HepG2 (cell line): ENCODE measurements around the gene ACOT8. TPM values are rescaled to one million over a fixed set of nuclear protein-coding genes. Genes with fewer than 3 reads are reported as not detected.

Source experiments
- HMG20A ChIP-seq: IDR thresholded peaks from 2 replicates; pipeline ENCODE4 v1.6.1; 2016; ENCODE audit warnings: borderline replicate concordance
- HOXA5 ChIP-seq: sonication (generic); formaldehyde crosslinking; IDR thresholded peaks from 2 replicates; pipeline ENCODE4 v1.4.0; 2020; ENCODE audit warnings: missing genetic modification reagents
- POGZ ChIP-seq: sonication (generic); formaldehyde crosslinking; IDR thresholded peaks from 2 replicates; pipeline ENCODE4 v1.4.0; 2020; ENCODE audit warnings: mild to moderate bottlenecking, missing genetic modification reagents
- ZBTB3 ChIP-seq: sonication (generic); formaldehyde crosslinking; IDR thresholded peaks from 2 replicates; pipeline ENCODE4 v1.4.0; 2020; ENCODE audit warnings: low read depth, mild to moderate bottlenecking, moderate library complexity, missing genetic modification reagents, borderline replicate concordance
- ZNF557 ChIP-seq: sonication (generic); formaldehyde crosslinking; IDR thresholded peaks from 2 replicates; pipeline ENCODE4 v1.4.0; 2020; ENCODE audit warnings: missing genetic modification reagents
- ZNF572 ChIP-seq: sonication (generic); formaldehyde crosslinking; IDR thresholded peaks from 2 replicates; pipeline ENCODE4 v1.5.1; 2020; ENCODE audit warnings: mild to moderate bottlenecking, missing genetic modification reagents
- ZNF7 ChIP-seq: IDR thresholded peaks from 2 replicates; pipeline ENCODE4 v1.6.1; 2016; ENCODE audit warnings: missing biosample characterization, missing genetic modification reagents
- ZNF75D ChIP-seq: sonication (generic); formaldehyde crosslinking; IDR thresholded peaks from 2 replicates; pipeline ENCODE4 v1.8.1; 2023; ENCODE audit warnings: missing genetic modification reagents, mild to moderate bottlenecking, borderline replicate concordance
- polyA plus RNA-seq, 8 experiments: library from polyadenylated mRNA; depleted of rRNA in 3 of 8; stranded (reverse) in 7 of 8; unstranded in 1 of 8; fragments of >200 nt; fragmentation: Illumina TruSeq in 4 of 8; extraction: Trizol in 4 of 8; gene quantifications; 2 replicates each; pipeline versions ENCODE4 v1.2.1 to v1.2.3, GENCODE V29; 2011 to 2016; ENCODE audit warnings: low read depth in 4 of 8, missing spikeins in 1 of 8, mixed read lengths in 1 of 8; ENCODE audit not compliant: insufficient read depth in 1 of 8
- total RNA-seq, 5 experiments: library from RNA; depleted of rRNA; stranded (reverse); fragments of >200 nt; fragmentation: Illumina TruSeq; extraction: Trizol; gene quantifications; 2 replicates each; pipeline ENCODE4 v1.2.3, GENCODE V29; 2016; ENCODE audit warnings: low read depth in 1 of 5
- TF ChIP-seq, protein P1 (sequence below): sonication (generic); formaldehyde crosslinking; IDR thresholded peaks from 2 replicates; pipeline ENCODE4 v1.4.0; 2020; ENCODE audit warnings: missing genetic modification reagents
- TF ChIP-seq, protein P2 (sequence below): sonication (generic); formaldehyde crosslinking; IDR thresholded peaks from 2 replicates; pipeline ENCODE4 v1.4.0; 2020; ENCODE audit warnings: missing genetic modification reagents, borderline replicate concordance
- TF ChIP-seq, protein P3 (sequence below): IDR thresholded peaks from 2 replicates; pipeline ENCODE4 v1.6.1; 2018; ENCODE audit warnings: missing genetic modification reagents, mild to moderate bottlenecking, missing compliant biosample characterization
- TF ChIP-seq, protein P4 (sequence below): sonication (generic); formaldehyde crosslinking; IDR thresholded peaks from 2 replicates; pipeline ENCODE4 v1.5.0; 2020; ENCODE audit warnings: missing genetic modification reagents, mild to moderate bottlenecking, borderline replicate concordance
- TF ChIP-seq, protein P5 (sequence below): sonication (generic); formaldehyde crosslinking; IDR thresholded peaks from 2 replicates; pipeline ENCODE4 v1.8.1; 2022; ENCODE audit warnings: mild to moderate bottlenecking, missing genetic modification reagents
- TF ChIP-seq, protein P6 (sequence below): sonication (generic); formaldehyde crosslinking; IDR thresholded peaks from 2 replicates; pipeline ENCODE4 v1.5.0; 2020; ENCODE audit warnings: missing genetic modification reagents, mild to moderate bottlenecking, borderline replicate concordance

ACOT8 gene
- total and polyA plus RNA-seq, 2 of the 13 experiments (the other 11 are each of a cell fraction or from before 2014, with no cell fraction given) = 31.4 to 45.5 TPM

DNA sequence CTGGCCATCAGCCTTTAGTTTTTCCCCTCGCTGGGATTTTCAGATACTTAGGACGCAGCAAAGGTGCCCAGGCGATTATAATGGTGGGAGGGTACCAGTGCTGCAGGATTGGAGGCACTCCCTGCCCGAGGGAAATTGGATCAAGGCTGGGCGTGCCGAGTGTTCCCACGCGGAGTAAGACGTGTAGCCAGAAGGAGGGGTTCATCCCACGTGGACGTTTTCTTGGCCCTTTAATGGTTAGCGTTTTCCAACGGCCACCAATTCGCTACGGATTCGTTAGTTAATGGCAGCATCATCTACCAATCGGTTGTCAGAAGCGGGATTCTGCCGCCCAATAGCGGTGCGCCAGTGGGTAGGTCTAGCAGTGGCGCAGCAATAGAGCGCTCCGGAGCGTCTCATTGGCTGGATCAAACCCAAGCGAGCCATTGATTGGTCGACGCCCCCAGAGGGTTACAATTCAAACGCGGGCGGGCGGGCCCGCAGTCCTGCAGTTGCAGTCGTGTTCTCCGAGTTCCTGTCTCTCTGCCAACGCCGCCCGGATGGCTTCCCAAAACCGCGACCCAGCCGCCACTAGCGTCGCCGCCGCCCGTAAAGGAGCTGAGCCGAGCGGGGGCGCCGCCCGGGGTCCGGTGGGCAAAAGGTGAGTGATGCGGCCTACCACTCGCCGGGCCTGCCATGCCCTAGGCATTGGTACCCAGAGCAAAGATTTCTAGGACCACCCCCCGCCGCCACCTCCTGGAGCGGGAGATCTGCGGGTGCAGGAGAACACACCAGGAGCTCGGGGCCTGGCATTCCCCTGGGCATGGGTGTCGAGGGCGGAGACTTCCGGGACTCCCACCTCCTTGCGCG is 44.8 kb downstream of the ACOT8 start, which contains the start of gene UBE2C (continued):
- TF ChIP-seq, protein P1, sequence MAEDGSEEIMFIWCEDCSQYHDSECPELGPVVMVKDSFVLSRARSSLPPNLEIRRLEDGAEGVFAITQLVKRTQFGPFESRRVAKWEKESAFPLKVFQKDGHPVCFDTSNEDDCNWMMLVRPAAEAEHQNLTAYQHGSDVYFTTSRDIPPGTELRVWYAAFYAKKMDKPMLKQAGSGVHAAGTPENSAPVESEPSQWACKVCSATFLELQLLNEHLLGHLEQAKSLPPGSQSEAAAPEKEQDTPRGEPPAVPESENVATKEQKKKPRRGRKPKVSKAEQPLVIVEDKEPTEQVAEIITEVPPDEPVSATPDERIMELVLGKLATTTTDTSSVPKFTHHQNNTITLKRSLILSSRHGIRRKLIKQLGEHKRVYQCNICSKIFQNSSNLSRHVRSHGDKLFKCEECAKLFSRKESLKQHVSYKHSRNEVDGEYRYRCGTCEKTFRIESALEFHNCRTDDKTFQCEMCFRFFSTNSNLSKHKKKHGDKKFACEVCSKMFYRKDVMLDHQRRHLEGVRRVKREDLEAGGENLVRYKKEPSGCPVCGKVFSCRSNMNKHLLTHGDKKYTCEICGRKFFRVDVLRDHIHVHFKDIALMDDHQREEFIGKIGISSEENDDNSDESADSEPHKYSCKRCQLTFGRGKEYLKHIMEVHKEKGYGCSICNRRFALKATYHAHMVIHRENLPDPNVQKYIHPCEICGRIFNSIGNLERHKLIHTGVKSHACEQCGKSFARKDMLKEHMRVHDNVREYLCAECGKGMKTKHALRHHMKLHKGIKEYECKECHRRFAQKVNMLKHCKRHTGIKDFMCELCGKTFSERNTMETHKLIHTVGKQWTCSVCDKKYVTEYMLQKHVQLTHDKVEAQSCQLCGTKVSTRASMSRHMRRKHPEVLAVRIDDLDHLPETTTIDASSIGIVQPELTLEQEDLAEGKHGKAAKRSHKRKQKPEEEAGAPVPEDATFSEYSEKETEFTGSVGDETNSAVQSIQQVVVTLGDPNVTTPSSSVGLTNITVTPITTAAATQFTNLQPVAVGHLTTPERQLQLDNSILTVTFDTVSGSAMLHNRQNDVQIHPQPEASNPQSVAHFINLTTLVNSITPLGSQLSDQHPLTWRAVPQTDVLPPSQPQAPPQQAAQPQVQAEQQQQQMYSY = peak; percentile 28; the same call in 1 of the 2 replicates
- no peak for TF ChIP-seq ZNF75D
- TF ChIP-seq, protein P2, sequence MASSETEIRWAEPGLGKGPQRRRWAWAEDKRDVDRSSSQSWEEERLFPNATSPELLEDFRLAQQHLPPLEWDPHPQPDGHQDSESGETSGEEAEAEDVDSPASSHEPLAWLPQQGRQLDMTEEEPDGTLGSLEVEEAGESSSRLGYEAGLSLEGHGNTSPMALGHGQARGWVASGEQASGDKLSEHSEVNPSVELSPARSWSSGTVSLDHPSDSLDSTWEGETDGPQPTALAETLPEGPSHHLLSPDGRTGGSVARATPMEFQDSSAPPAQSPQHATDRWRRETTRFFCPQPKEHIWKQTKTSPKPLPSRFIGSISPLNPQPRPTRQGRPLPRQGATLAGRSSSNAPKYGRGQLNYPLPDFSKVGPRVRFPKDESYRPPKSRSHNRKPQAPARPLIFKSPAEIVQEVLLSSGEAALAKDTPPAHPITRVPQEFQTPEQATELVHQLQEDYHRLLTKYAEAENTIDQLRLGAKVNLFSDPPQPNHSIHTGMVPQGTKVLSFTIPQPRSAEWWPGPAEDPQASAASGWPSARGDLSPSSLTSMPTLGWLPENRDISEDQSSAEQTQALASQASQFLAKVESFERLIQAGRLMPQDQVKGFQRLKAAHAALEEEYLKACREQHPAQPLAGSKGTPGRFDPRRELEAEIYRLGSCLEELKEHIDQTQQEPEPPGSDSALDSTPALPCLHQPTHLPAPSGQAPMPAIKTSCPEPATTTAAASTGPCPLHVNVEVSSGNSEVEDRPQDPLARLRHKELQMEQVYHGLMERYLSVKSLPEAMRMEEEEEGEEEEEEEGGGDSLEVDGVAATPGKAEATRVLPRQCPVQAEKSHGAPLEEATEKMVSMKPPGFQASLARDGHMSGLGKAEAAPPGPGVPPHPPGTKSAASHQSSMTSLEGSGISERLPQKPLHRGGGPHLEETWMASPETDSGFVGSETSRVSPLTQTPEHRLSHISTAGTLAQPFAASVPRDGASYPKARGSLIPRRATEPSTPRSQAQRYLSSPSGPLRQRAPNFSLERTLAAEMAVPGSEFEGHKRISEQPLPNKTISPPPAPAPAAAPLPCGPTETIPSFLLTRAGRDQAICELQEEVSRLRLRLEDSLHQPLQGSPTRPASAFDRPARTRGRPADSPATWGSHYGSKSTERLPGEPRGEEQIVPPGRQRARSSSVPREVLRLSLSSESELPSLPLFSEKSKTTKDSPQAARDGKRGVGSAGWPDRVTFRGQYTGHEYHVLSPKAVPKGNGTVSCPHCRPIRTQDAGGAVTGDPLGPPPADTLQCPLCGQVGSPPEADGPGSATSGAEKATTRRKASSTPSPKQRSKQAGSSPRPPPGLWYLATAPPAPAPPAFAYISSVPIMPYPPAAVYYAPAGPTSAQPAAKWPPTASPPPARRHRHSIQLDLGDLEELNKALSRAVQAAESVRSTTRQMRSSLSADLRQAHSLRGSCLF (CRISPR knock-in tag) = no peak
- TF ChIP-seq HOXA5 (CRISPR knock-in tag) = no peak
- TF ChIP-seq, protein P3, sequence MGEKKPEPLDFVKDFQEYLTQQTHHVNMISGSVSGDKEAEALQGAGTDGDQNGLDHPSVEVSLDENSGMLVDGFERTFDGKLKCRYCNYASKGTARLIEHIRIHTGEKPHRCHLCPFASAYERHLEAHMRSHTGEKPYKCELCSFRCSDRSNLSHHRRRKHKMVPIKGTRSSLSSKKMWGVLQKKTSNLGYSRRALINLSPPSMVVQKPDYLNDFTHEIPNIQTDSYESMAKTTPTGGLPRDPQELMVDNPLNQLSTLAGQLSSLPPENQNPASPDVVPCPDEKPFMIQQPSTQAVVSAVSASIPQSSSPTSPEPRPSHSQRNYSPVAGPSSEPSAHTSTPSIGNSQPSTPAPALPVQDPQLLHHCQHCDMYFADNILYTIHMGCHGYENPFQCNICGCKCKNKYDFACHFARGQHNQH (CRISPR knock-in tag) = no peak
- TF ChIP-seq, protein P4, sequence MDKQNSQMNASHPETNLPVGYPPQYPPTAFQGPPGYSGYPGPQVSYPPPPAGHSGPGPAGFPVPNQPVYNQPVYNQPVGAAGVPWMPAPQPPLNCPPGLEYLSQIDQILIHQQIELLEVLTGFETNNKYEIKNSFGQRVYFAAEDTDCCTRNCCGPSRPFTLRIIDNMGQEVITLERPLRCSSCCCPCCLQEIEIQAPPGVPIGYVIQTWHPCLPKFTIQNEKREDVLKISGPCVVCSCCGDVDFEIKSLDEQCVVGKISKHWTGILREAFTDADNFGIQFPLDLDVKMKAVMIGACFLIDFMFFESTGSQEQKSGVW (CRISPR knock-in tag) = no peak
- TF ChIP-seq, protein P5, sequence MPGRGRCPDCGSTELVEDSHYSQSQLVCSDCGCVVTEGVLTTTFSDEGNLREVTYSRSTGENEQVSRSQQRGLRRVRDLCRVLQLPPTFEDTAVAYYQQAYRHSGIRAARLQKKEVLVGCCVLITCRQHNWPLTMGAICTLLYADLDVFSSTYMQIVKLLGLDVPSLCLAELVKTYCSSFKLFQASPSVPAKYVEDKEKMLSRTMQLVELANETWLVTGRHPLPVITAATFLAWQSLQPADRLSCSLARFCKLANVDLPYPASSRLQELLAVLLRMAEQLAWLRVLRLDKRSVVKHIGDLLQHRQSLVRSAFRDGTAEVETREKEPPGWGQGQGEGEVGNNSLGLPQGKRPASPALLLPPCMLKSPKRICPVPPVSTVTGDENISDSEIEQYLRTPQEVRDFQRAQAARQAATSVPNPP (CRISPR knock-in tag) = peak; percentile 91
- no peak for TF ChIP-seq ZNF572 (CRISPR knock-in tag)
- no peak for TF ChIP-seq ZNF7
- no peak for TF ChIP-seq ZBTB3 (CRISPR knock-in tag)
- no peak for TF ChIP-seq ZNF557 (CRISPR knock-in tag)
- TF ChIP-seq, protein P6, sequence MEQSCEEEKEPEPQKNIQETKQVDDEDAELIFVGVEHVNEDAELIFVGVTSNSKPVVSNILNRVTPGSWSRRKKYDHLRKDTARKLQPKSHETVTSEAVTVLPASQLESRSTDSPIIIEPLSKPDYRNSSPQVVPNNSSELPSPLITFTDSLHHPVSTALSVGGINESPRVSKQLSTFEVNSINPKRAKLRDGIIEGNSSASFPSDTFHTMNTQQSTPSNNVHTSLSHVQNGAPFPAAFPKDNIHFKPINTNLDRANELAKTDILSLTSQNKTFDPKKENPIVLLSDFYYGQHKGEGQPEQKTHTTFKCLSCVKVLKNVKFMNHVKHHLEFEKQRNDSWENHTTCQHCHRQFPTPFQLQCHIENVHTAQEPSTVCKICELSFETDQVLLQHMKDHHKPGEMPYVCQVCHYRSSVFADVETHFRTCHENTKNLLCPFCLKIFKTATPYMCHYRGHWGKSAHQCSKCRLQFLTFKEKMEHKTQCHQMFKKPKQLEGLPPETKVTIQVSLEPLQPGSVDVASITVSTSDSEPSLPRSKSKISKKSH (CRISPR knock-in tag) = peak; percentile 72; the same call in 1 of the 2 replicates
- TF ChIP-seq POGZ (CRISPR knock-in tag) = peak; percentile 99
- no peak for TF ChIP-seq HMG20A
